ENCODE data around the gene CCDC182. TPM values are rescaled to one million over a fixed set of nuclear protein-coding genes. Genes with fewer than 3 reads are reported as not detected.

Gene CCDC182
- total RNA-seq, 1 experiment from 2014 or later, result not detected

GRCh38 chr17:57705921-57706695 is 39.0 kb downstream of the CCDC182 start:
- Histone ChIP-seq H3K36me3 (no peaks in the 10 kb centered on the region), H3K9me3 (replicated peaks) (no peaks in the 10 kb centered on the region), H3K27ac (no peak overlapping the region), H3K4me1 (peaks cover 3% of the 10 kb centered on the region), H3K4me3 (no peak overlapping the region), H3K27me3 (0 out of 2 replicates have a peak, but pooled peaks cover 2% of the 10 kb centered on the region)
- DNase-seq, result no peak

- H3K36me3 ChIP-seq, result no peaks in the 10 kb centered on the region
- H3K4me1 ChIP-seq, result peaks cover 3% of the 10 kb centered on the region
- no peak overlapping the region for H3K4me3 ChIP-seq
- DNase-seq, result no peak
- 0 out of 2 replicates have a peak, but pooled peaks cover 2% of the 10 kb centered on the region for H3K27me3 ChIP-seq
- H3K9me3 ChIP-seq (replicated peaks), result no peaks in the 10 kb centered on the region
- H3K27ac ChIP-seq, result no peak overlapping the region
Measured at GRCh38 chr17:57704448-57704847, 40.7 kb downstream of the CCDC182 start.

- Histone ChIP-seq H3K4me1 (no peaks in the 10 kb centered on the region; the same call in 1 of the 2 replicates), H3K36me3 (no peaks in the 10 kb centered on the region), H3K9me3 (replicated peaks) (no peaks in the 10 kb centered on the region), H3K27me3 (0 out of 2 replicates have a peak, but pooled peaks cover 2% of the 10 kb centered on the region), H3K4me3 (no peak overlapping the region), H3K27ac (no peak overlapping the region)
- no peak for DNase-seq
Measured at GRCh38 chr17:57703273-57703672, 41.8 kb downstream of the CCDC182 start.

- H3K36me3 ChIP-seq, result no peaks in the 10 kb centered on the region
- H3K9me3 ChIP-seq (replicated peaks), result no peaks in the 10 kb centered on the region
- H3K4me1 ChIP-seq, result no peaks in the 10 kb centered on the region
- no peak overlapping the region for H3K27ac ChIP-seq
- H3K27me3 ChIP-seq, result no peaks in the 10 kb centered on the region
- DNase-seq, result no peak
- H3K4me3 ChIP-seq, result no peak overlapping the region
Measured at GRCh38 chr17:57701124-57701523, 44.0 kb downstream of the CCDC182 start.

- DNase-seq, result no peak
- no peaks in the 10 kb centered on the region for H3K27me3 ChIP-seq
Measured at GRCh38 chr17:57699751-57700219, 45.3 kb downstream of the CCDC182 start.

GRCh38 chr17:57697891-57698711 is 47.0 kb downstream of the CCDC182 start:
- H3K27ac ChIP-seq, result no peak overlapping the region
- DNase-seq, result no peak

More at GRCh38 chr17:57699751-57700219, 45.3 kb downstream of the CCDC182 start:
- no peaks in the 10 kb centered on the region for H3K36me3 ChIP-seq
- H3K4me3 ChIP-seq, result no peak overlapping the region
- no peaks in the 10 kb centered on the region for H3K4me1 ChIP-seq
- H3K27ac ChIP-seq, result no peak overlapping the region
- no peaks in the 10 kb centered on the region for H3K9me3 ChIP-seq (replicated peaks)

GRCh38 chr17:57697197-57697596 is 47.9 kb downstream of the CCDC182 start:
- Histone ChIP-seq H3K4me1 (no peaks in the 10 kb centered on the region), H3K9me3 (replicated peaks) (0 out of 2 replicates have a peak, but pooled peaks cover 2% of the 10 kb centered on the region), H3K27ac (no peak overlapping the region), H3K27me3 (no peaks in the 10 kb centered on the region), H3K4me3 (no peak overlapping the region), H3K36me3 (no peaks in the 10 kb centered on the region)
- DNase-seq, result no peak

More at GRCh38 chr17:57697891-57698711, 47.0 kb downstream of the CCDC182 start:
- no peaks in the 10 kb centered on the region for H3K36me3 ChIP-seq
- no peak overlapping the region for H3K4me3 ChIP-seq
- H3K9me3 ChIP-seq (replicated peaks), result 0 out of 2 replicates have a peak, but pooled peaks cover 2% of the 10 kb centered on the region
- no peaks in the 10 kb centered on the region for H3K27me3 ChIP-seq
- no peaks in the 10 kb centered on the region for H3K4me1 ChIP-seq

- no peak overlapping the region for H3K4me3 ChIP-seq
- no peaks in the 10 kb centered on the region for H3K4me1 ChIP-seq
- DNase-seq, result no peak
- H3K36me3 ChIP-seq, result no peaks in the 10 kb centered on the region
- no peaks in the 10 kb centered on the region for H3K27me3 ChIP-seq
- 0 out of 2 replicates have a peak, but pooled peaks cover 2% of the 10 kb centered on the region for H3K9me3 ChIP-seq (replicated peaks)
- no peak overlapping the region for H3K27ac ChIP-seq
Measured at GRCh38 chr17:57696050-57696449, 49.0 kb downstream of the CCDC182 start.

Other genes starting within 250 kb of the CCDC182 start
- gene MRPS23, start 104.7 kb upstream of the CCDC182 start, total RNA-seq (2014; rRNA removed; shearing (Covaris generic)), result 28.4 and 36.5 TPM in 2 replicates
- 11.6 and 14.4 TPM in 2 replicates for gene CUEDC1, start 210.1 kb upstream of the CCDC182 start, total RNA-seq (2014; rRNA removed; shearing (Covaris generic))
- 74.9 and 78.9 TPM in 2 replicates for gene VEZF1, start 243.0 kb upstream of the CCDC182 start, total RNA-seq (2014; rRNA removed; shearing (Covaris generic))

Data from SJCRH30 (cell line).